Activated gamma-delta T cell treated with Interleukin-2 at 50 U/mL for 16 hours (primary cell): ENCODE results near the gene SEMA4B.
"Not testable (repeated sequence)": the region's sequence is repeated elsewhere in the genome, so short reads cannot be mapped to it uniquely, and the experiment has no call there.

Source experiments
- DNase-seq: peaks from one replicate; pipeline ENCODE4 v3.0.0-alpha.2; 2020

The SEMA4B gene

GRCh38 chr15:90181776-90182175, 19.4 kb upstream of the SEMA4B start:
- DNase-seq: no peak

GRCh38 chr15:90184119-90184785, 16.9 kb upstream of the SEMA4B start:
- no peak for DNase-seq

- DNase-seq: peak; percentile 47
These were observed 16.1 kb upstream of the SEMA4B start for GRCh38 chr15:90184786-90185704.

GRCh38 chr15:90187257-90187868, 13.8 kb upstream of the SEMA4B start:
- no peak for DNase-seq

- DNase-seq: not testable (repeated sequence)
These were observed 13.1 kb upstream of the SEMA4B start for GRCh38 chr15:90188065-90188464.

GRCh38 chr15:90188914-90189748, 12.0 kb upstream of the SEMA4B start:
- DNase-seq: no peak

- DNase-seq: no peak
These were observed 11.2 kb upstream of the SEMA4B start for GRCh38 chr15:90189781-90190467.

- no peak for DNase-seq
These were observed 10.4 kb upstream of the SEMA4B start for GRCh38 chr15:90190606-90191343.

GRCh38 chr15:90191344-90191687, 9.8 kb upstream of the SEMA4B start:
- DNase-seq: no peak

- DNase-seq: peak; percentile 23
These were observed 9.2 kb upstream of the SEMA4B start for GRCh38 chr15:90191794-90192509.

- DNase-seq: no peak
These were observed 8.0 kb upstream of the SEMA4B start for GRCh38 chr15:90192961-90193786.

- no peak for DNase-seq
These were observed 6.5 kb upstream of the SEMA4B start for GRCh38 chr15:90194655-90195054.

- DNase-seq: no peak
These were observed 498 bp upstream of the SEMA4B start for GRCh38 chr15:90200534-90201129.

- DNase-seq: no peak
These were observed 830 bp downstream of the SEMA4B start for GRCh38 chr15:90201944-90202375.

- no peak for DNase-seq
These were observed 1.8 kb downstream of the SEMA4B start for GRCh38 chr15:90202929-90203328.

GRCh38 chr15:90203473-90203872, 2.3 kb downstream of the SEMA4B start:
- no peak for DNase-seq

GRCh38 chr15:90203922-90204321, 2.8 kb downstream of the SEMA4B start:
- DNase-seq: no peak

- no peak for DNase-seq
These were observed 4.1 kb downstream of the SEMA4B start for GRCh38 chr15:90205050-90205848.

GRCh38 chr15:90205886-90206285, 4.8 kb downstream of the SEMA4B start:
- no peak for DNase-seq
